H9 (cell line): Measurements from ENCODE around the gene CACNA1A. TPM values are rescaled to one million over a fixed set of nuclear protein-coding genes. Genes with fewer than 3 reads are reported as not detected.

Experiments
- DNase-seq: peaks from one replicate; pipeline ENCODE4 v3.0.0-alpha.2; 2017
- H2AFZ ChIP-seq: one replicate; pipeline ENCODE4 v1.6.1; 2013; ENCODE audit warnings: mild to moderate bottlenecking, low read length, control low read depth, moderate library complexity
- H2AK5ac ChIP-seq: 2 replicates; pipeline ENCODE4 v1.6.1; 2013; ENCODE audit warnings: low read length, control low read depth, mixed read lengths; ENCODE audit not compliant: insufficient read length
- H2BK120ac ChIP-seq: one replicate; pipeline ENCODE4 v1.6.1; 2013; ENCODE audit warnings: low read depth, mild to moderate bottlenecking, low read length, control low read depth, inconsistent platforms; ENCODE audit not compliant: poor library complexity, severe bottlenecking
- H2BK12ac ChIP-seq: 2 replicates; pipeline ENCODE4 v1.6.1; 2013; ENCODE audit warnings: low read length, control low read depth, mixed read lengths, low read depth; ENCODE audit not compliant: insufficient read length
- H2BK15ac ChIP-seq: 2 replicates; pipeline ENCODE4 v1.6.1; 2013; ENCODE audit warnings: low read depth, low read length, control low read depth
- H2BK20ac ChIP-seq: one replicate; pipeline ENCODE4 v1.6.1; 2013; ENCODE audit warnings: low read depth, mild to moderate bottlenecking, low read length, control low read depth, inconsistent platforms; ENCODE audit not compliant: poor library complexity, severe bottlenecking
- H2BK5ac ChIP-seq: 2 replicates; pipeline ENCODE4 v1.6.1; 2013; ENCODE audit warnings: low read length, control low read depth, mixed read lengths; ENCODE audit not compliant: insufficient read length
- H3K14ac ChIP-seq: 2 replicates; pipeline ENCODE4 v1.6.1; 2013; ENCODE audit warnings: low read length, control low read depth; ENCODE audit not compliant: insufficient read depth
- H3K18ac ChIP-seq: 2 replicates; pipeline ENCODE4 v1.6.1; 2013; ENCODE audit warnings: low read depth, mild to moderate bottlenecking, mixed read lengths, low read length, control low read depth; ENCODE audit not compliant: insufficient read length
- H3K23ac ChIP-seq: 2 replicates; pipeline ENCODE4 v1.6.1; 2013; ENCODE audit warnings: low read length, control low read depth, mixed read lengths, low read depth; ENCODE audit not compliant: insufficient read length
- H3K23me2 ChIP-seq: 2 replicates; pipeline ENCODE4 v1.6.1; 2013; ENCODE audit warnings: low read depth, mild to moderate bottlenecking, mixed read lengths, low read length, control low read depth; ENCODE audit not compliant: insufficient read length, poor library complexity, severe bottlenecking
- H3K27ac ChIP-seq: 2 replicates; pipeline ENCODE4 v1.5.1; 2013; ENCODE audit warnings: low read length, control low read depth, mixed read lengths, low read depth; ENCODE audit not compliant: insufficient read length
- H3K27me3 ChIP-seq: 2 replicates; pipeline ENCODE4 v1.6.1; 2013; ENCODE audit warnings: low read length, control low read depth, inconsistent platforms; ENCODE audit not compliant: insufficient read depth
- H3K4ac ChIP-seq: 2 replicates; pipeline ENCODE4 v1.6.1; 2013; ENCODE audit warnings: low read depth, mild to moderate bottlenecking, control low read depth, inconsistent platforms, low read length, moderate library complexity
- H3K4me1 ChIP-seq: 2 replicates; pipeline ENCODE4 v1.6.1; 2013; ENCODE audit warnings: low read length, control low read depth, inconsistent platforms; ENCODE audit not compliant: insufficient read depth
- H3K4me2 ChIP-seq: 2 replicates; pipeline ENCODE4 v1.6.1; 2013; ENCODE audit warnings: low read length, control low read depth, mixed read lengths; ENCODE audit not compliant: insufficient read length, insufficient read depth
- H3K56ac ChIP-seq: 2 replicates; pipeline ENCODE4 v1.6.1; 2013; ENCODE audit warnings: low read depth, mild to moderate bottlenecking, mixed read lengths, low read length, control low read depth; ENCODE audit not compliant: insufficient read length
- H3K79me1 ChIP-seq: 2 replicates; pipeline ENCODE4 v1.6.1; 2013; ENCODE audit warnings: low read depth, mild to moderate bottlenecking, moderate library complexity, low read length, control low read depth, inconsistent platforms; ENCODE audit not compliant: insufficient read depth, poor library complexity, severe bottlenecking
- H3K79me2 ChIP-seq: 2 replicates; pipeline ENCODE4 v1.6.1; 2013; ENCODE audit warnings: low read length, control low read depth, inconsistent platforms; ENCODE audit not compliant: insufficient read depth
- H3K9ac ChIP-seq: 2 replicates; pipeline ENCODE4 v1.6.1; 2013; ENCODE audit warnings: low read length, control low read depth, mixed read lengths; ENCODE audit not compliant: insufficient read length; ENCODE audit errors: extremely low read depth
- H3K9me3 ChIP-seq: one replicate; pipeline ENCODE4 v1.6.1; 2013; ENCODE audit warnings: low read depth, low read length, inconsistent platforms; ENCODE audit not compliant: control insufficient read depth
- H3T11ph ChIP-seq: one replicate; pipeline ENCODE4 v1.6.1; 2013; ENCODE audit warnings: mild to moderate bottlenecking, low read length, control low read depth, inconsistent platforms
- H4K20me1 ChIP-seq: one replicate; pipeline ENCODE4 v1.6.1; 2013; ENCODE audit not compliant: control insufficient read depth, insufficient read length, insufficient read depth
- H4K5ac ChIP-seq: 2 replicates; pipeline ENCODE4 v1.6.1; 2013; ENCODE audit warnings: low read depth, mild to moderate bottlenecking, mixed read lengths, low read length, control low read depth; ENCODE audit not compliant: insufficient read length
- H4K8ac ChIP-seq: replicated peaks from 2 replicates; pipeline ENCODE4 v1.6.1; 2013; ENCODE audit warnings: low read length, control low read depth, mixed read lengths, low read depth; ENCODE audit not compliant: insufficient read length
- H4K91ac ChIP-seq: 2 replicates; pipeline ENCODE4 v1.6.1; 2013; ENCODE audit warnings: low read depth, mild to moderate bottlenecking, moderate library complexity, mixed read lengths, low read length, control low read depth; ENCODE audit not compliant: insufficient read length
- H3K27ac Mint-ChIP-seq, 3 experiments: 2 replicates in 2 of 3; 3 replicates in 1 of 3; pipeline ENCODE4 v1.8.0; 2020 to 2021; ENCODE audit warnings: mixed read lengths in 3 of 3, mild to moderate bottlenecking in 1 of 3, moderate library complexity in 1 of 3
- H3K27me3 Mint-ChIP-seq: 2 replicates; pipeline ENCODE4 v1.8.0; 2021; ENCODE audit warnings: low read depth, mild to moderate bottlenecking, moderate library complexity, mixed read lengths
- H3K36me3 Mint-ChIP-seq, 3 experiments: 2 replicates in 2 of 3; 3 replicates in 1 of 3; pipeline ENCODE4 v1.8.0; 2020 to 2021; ENCODE audit warnings: low read depth in 3 of 3, mixed read lengths in 3 of 3; ENCODE audit not compliant: insufficient read depth in 1 of 3
- H3K4me1 Mint-ChIP-seq, 2 experiments: 2 replicates each; pipeline ENCODE4 v1.8.0; 2020; ENCODE audit warnings: mixed read lengths in 2 of 2
- H3K4me3 Mint-ChIP-seq, 2 experiments: 2 replicates in 1 of 2; 3 replicates in 1 of 2; pipeline ENCODE4 v1.8.0; 2020 to 2021; ENCODE audit warnings: mild to moderate bottlenecking in 2 of 2, mixed read lengths in 2 of 2, moderate library complexity in 1 of 2
- H3K9me3 Mint-ChIP-seq, 2 experiments: 2 replicates in 1 of 2; 3 replicates in 1 of 2; pipeline ENCODE4 v1.8.0; 2020; ENCODE audit warnings: mild to moderate bottlenecking in 2 of 2, mixed read lengths in 2 of 2, moderate library complexity in 1 of 2
- WGBS: extraction: QIAGEN DNeasy Blood & Tissue Kit; methylation state at CpG from one replicate; pipeline ENCODE4 v1.1.7; 2013; ENCODE audit warnings: missing lambda C conversion rate, low lambda C conversion rate, mixed read lengths; ENCODE audit not compliant: insufficient read length; ENCODE audit errors: extremely low coverage; 5-methylcytosine and 5-hydroxymethylcytosine counted together
- total RNA-seq: library from RNA; stranded (reverse); gene quantifications from 2 replicates; pipeline ENCODE4 v1.2.1, GENCODE V29; 2021
- TF ChIP-seq, protein P1 (sequence below): fragments of 200-600 bp; sonication (generic); conservative IDR thresholded peaks from 3 replicates; pipeline ENCODE4 v1.8.0; 2021; ENCODE audit warnings: antibody characterized with exemption, mild to moderate bottlenecking

Gene CACNA1A
- total RNA-seq, 1 experiment from 2014 or later = 8.0 TPM

- H3K9ac ChIP-seq = no peak overlapping the region
- no peaks in the 10 kb centered on the region; the same call in 1 of the 2 replicates for H3K4me1 ChIP-seq
- WGBS = no CpG with 5 or more reads among the region's 16 CpGs
- no peak overlapping the region for H3T11ph ChIP-seq
- no peaks in the 10 kb centered on the region for H3K9me3 ChIP-seq
- Mint-ChIP-seq H3K36me3 (no peaks in the 10 kb centered on the region; a peak in 3 of 7 replicates), H3K27ac (no peak overlapping the region), H3K4me3 (no peak overlapping the region; a peak in 1 of 5 replicates), H3K27me3 (no peaks in the 10 kb centered on the region), H3K4me1 (peaks cover 7 to 25% of the 10 kb centered on the region in 2 experiments), H3K9me3 (no peaks in the 10 kb centered on the region)
- H2BK120ac ChIP-seq = no peak overlapping the region
- no peak overlapping the region for H4K91ac ChIP-seq
- DNase-seq = no peak
- no peak overlapping the region for H2BK5ac ChIP-seq
- H2AK5ac ChIP-seq = no peak overlapping the region
- no peak overlapping the region for H3K4me2 ChIP-seq
- H3K18ac ChIP-seq = no peak overlapping the region
- no peak overlapping the region for H3K4ac ChIP-seq
- no peaks in the 10 kb centered on the region for H4K20me1 ChIP-seq
- H3K23ac ChIP-seq = no peak overlapping the region
- no peak overlapping the region for H4K8ac ChIP-seq
- H2BK12ac ChIP-seq = no peak overlapping the region
- no peak overlapping the region for H4K5ac ChIP-seq
- H3K27me3 ChIP-seq = no peaks in the 10 kb centered on the region
- no peak overlapping the region for H3K56ac ChIP-seq
- H3K79me1 ChIP-seq = no peaks in the 10 kb centered on the region
- H3K27ac ChIP-seq = no peak overlapping the region
- TF ChIP-seq, protein P1, sequence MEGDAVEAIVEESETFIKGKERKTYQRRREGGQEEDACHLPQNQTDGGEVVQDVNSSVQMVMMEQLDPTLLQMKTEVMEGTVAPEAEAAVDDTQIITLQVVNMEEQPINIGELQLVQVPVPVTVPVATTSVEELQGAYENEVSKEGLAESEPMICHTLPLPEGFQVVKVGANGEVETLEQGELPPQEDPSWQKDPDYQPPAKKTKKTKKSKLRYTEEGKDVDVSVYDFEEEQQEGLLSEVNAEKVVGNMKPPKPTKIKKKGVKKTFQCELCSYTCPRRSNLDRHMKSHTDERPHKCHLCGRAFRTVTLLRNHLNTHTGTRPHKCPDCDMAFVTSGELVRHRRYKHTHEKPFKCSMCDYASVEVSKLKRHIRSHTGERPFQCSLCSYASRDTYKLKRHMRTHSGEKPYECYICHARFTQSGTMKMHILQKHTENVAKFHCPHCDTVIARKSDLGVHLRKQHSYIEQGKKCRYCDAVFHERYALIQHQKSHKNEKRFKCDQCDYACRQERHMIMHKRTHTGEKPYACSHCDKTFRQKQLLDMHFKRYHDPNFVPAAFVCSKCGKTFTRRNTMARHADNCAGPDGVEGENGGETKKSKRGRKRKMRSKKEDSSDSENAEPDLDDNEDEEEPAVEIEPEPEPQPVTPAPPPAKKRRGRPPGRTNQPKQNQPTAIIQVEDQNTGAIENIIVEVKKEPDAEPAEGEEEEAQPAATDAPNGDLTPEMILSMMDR = no peak
- no peak overlapping the region for H2BK20ac ChIP-seq
- no peaks in the 10 kb centered on the region for H3K79me2 ChIP-seq
- no peaks in the 10 kb centered on the region for H3K23me2 ChIP-seq
- no peak overlapping the region for H2BK15ac ChIP-seq
- H3K14ac ChIP-seq = no peak overlapping the region
- no peak overlapping the region for H2AFZ ChIP-seq
These were observed 294.6 kb downstream of the CACNA1A start for GRCh38 chr19:13211426-13212308.
